NB4 (cell line): ENCODE data around the gene KHNYN.

Source experiments
- CTCF ChIP-seq: IDR thresholded peaks from one replicate; pipeline ENCODE4 v1.5.1; 2012; ENCODE audit warnings: low read depth, low read length
- MAX ChIP-seq: IDR thresholded peaks from 2 replicates; pipeline ENCODE4 v1.6.1; 2011; ENCODE audit warnings: low read depth, low read length
- POLR2A ChIP-seq: IDR thresholded peaks from 2 replicates; pipeline ENCODE4 v1.6.1; 2011; ENCODE audit warnings: mild to moderate bottlenecking; ENCODE audit not compliant: insufficient read length; ENCODE audit errors: extremely low read depth

GRCh38 chr14:24422694-24423601 lies 6.8 kb upstream of the KHNYN start:
- TF ChIP-seq CTCF (no peak), MAX (no peak), POLR2A (no peak)
